Fibroblast of skin of left quadriceps (primary cell): ENCODE measurements around the gene ARHGAP32.
A peak's percentile ranks its signal among the peaks of the same experiment; 100 is the strongest.

Experiments
- DNase-seq, 2 experiments: peaks; one replicate each; pipeline ENCODE4 v3.0.0-alpha.2; 2013; ENCODE audit warnings: low read depth in 2 of 2

The ARHGAP32 gene

GRCh38 chr11:129192150-129192549 lies at the start of gene ARHGAP32:
TSS of gene ARHGAP32 (minus strand) at chr11:129192325. CDS start at chr11:129192198, 127 bp downstream.
- no peak for DNase-seq

DNA sequence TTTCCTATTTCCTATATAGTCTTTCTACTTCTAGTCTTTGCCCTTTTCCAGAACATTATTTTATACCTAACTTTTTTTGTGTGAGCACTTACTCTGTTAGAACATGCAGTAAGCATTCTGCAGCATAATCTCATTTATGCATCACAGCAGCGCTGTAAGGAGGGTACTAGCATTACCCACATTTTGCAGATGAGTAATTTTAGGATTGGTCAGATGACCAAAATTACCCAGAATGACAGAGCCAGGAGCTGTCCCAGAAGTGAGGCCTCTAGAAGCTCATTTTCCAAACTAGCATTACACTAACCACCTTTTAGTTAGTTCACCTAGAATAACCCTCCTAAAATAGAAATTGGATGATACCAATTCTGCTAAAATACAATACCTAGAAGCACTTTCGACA lies 47.1 kb upstream of the ARHGAP32 start:
- no peak for DNase-seq

DNA sequence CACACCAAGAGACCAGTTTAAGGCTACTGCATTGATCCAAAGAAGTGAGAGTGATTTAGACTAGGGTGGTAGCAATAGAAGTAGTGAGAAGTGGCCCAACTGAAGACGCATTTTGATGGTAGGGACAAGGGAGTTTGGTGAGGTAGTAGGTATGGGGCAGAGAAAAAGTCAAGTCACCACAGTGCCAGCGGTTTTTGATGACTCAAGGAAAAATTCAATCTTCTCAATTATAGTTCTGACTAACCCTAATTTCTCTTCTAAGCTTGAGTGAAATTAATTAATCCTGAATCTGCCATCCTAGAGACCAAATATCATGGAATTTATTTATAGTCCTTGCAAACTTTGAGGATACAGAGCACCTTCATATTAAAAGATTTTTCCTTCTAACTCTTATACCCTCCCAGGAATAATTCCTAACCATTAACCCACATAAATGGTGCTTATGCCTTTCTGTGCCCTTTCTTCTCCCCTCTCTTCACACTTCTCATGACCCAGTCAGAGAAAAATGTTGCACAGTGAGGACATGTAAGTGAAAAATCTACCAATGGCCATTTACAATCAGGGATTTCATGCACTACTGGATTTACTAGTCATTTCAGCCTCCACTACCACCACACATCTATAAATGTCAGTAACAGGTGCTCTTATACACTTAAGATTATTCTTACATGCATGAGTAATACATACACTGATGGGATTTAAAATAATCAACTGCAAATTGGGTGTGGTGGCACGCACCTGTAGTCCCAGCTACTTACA lies 45.9 kb upstream of the ARHGAP32 start:
- DNase-seq: no peak

GRCh38 chr11:129237456-129237855 lies 45.3 kb upstream of the ARHGAP32 start:
- no peak for DNase-seq

GRCh38 chr11:129236850-129237249 lies 44.7 kb upstream of the ARHGAP32 start:
- no peak for DNase-seq

GRCh38 chr11:129234978-129235377 lies 42.9 kb upstream of the ARHGAP32 start:
- no peak for DNase-seq

GRCh38 chr11:129230006-129230405 lies 37.9 kb upstream of the ARHGAP32 start:
- DNase-seq: no peak

GRCh38 chr11:129226207-129226798 lies 34.2 kb upstream of the ARHGAP32 start:
- no peak for DNase-seq

DNA sequence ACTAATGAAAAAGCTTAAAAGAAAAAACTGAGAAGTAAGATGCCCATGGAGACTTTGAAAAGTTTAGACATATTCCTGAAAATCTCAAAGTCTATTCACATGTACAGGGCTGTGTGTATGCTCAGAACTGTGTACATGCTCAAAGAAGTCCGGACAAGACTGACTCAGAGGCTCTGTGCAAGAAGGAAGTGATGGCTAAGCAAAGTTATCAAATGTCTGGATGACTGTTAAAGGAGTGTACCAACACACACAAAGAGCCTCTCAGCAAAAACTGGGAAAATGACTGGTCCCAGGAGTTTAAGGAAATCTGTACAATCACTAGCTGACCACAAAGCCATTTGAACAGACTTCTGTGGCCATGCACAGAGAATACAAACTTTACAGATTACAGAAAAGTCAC lies 33.1 kb upstream of the ARHGAP32 start:
- DNase-seq: no peak

DNA sequence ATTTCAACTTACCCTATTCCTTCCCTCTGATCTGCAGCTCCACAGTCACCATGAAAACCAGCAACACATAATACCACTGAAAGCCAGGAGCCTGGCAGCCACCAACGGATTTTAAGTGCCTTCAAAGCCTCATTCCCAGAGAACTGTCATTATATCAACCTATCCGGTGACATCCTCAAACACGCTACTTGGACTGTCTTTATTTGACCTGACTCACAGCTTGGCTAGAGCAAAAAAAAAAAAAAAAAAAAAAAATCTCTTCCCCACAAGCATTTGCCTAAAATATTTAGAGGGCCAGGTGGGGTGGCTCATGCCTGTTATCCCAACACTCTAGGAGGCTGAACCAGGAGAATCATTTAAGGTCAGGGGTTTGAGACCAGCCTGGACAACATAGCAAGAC lies 32.4 kb upstream of the ARHGAP32 start:
- DNase-seq: no peak

DNA sequence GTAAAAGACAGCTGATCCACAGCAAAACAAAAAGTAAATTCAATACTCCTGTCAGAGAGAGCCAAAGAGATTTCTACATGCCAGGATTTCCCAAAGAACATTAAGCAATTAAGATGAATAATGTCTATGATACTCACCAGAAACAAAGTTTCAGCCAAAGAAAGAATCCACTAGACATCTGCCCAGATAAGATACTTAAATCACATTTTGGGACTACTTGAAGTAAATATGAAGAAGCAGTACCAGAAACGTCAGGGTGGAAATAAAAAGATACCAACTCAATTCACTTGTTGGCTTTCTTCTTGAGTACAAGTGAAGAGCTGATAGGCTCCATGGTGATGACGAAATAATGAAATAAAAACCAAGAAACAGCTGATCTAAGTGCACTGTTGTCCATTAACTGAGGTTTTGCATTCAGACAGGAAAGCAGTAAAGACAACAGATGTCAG lies 31.6 kb upstream of the ARHGAP32 start:
- peak in 1 of 2 experiments; percentile 22 for DNase-seq

DNA sequence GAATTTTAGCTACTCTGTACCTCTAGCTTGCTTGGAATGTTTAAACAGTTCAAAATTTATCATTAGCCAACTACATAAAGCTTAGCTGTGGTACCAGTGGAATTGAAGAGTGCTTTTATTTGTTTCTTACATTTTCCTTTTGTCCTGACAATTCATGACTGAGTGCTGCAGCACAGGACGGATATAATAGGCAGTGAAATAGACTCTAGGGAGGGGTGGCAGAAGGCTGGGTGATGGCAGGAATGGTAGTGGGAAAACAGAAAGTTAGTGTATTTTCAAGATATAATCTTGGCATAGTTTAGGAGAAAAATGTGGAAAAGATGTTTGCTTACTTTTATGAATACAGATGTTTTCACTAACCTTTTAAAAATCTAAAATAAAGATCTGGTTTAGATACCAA lies 31.1 kb upstream of the ARHGAP32 start:
- no peak for DNase-seq

- DNase-seq: no peak
Measured at GRCh38 chr11:129222158-129222557, 30.0 kb upstream of the ARHGAP32 start.

GRCh38 chr11:129215506-129216245 lies 23.6 kb upstream of the ARHGAP32 start:
- DNase-seq: no peak

DNA sequence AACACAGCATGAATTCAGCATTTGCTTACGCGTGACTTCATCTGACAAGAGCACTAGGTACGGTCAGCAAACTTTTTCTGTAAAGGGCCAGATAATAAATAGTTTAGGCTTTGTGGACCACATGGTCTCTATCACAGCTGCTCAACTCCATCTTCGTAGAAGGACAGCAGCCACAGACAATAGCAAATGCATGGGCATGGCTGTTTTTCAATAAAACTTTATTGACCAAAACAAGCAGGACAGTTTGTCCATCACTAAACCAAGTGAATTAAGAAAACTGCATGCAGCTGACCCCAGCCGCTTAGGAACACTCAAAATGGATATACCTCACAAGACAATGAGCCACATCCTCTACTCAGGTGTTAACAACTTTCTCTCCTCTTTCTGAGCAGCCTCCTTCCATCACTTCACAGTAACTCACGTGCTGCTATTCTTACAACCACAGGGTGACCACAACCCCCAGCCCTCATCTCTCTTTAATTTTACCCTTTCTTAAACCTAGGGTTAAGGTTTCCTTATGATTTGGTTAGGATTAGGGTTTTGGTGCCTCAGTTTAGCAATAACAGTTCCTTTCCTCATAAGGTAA lies 22.7 kb upstream of the ARHGAP32 start:
- no peak for DNase-seq

DNA sequence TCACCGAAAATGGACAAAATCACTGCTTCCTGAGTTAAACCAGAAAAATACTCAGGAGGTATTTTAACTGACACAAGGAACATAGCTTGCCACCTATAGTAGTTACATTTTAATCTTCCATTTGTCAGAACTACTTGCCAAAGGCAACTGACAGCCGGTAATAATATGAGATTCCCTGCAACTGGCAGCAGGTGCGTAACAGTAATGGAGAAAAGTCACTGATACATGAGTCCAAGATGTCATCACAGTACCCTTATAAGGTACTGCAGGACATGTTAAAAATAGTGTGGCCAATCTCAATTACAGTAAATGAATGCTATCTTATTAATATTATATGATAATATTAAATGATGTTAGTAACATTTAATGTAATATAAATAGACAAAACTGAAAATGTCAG lies 21.1 kb upstream of the ARHGAP32 start:
- DNase-seq: no peak

DNA sequence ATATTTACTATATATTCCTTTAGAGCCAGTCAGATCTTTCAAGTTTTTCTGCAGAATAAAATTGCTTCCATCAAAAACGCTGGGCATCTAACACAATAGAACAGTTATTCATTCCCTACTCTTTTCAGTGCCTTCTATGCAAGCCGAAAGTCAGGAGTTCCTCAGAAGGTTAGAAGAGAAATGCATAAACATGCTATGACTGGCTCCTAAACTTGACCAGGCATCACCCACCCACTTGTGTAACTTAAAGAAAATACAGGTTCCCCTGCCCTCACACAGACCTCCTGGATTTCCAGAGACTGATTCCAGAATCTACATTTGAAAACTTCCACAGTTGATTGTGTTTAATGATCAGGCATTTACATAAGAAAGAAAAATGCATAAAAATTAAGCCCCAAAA lies 19.3 kb upstream of the ARHGAP32 start:
- DNase-seq: no peak

DNA sequence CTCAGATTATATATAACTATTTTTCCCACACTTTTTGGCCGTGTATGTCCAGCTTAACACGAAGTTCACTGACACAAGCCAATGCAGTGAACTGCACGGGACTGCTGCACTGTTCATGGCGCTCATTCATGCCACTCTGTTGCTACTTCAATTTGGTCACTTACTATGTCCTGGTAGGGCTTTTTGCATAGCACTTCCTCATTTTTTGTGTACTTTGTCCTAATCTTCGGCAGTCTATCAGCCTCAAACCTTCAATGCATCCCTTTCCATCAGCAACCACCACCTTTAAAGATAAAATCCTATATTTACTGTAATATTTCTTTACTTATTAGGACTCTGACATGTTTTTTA lies 18.7 kb upstream of the ARHGAP32 start:
- DNase-seq: no peak

DNA sequence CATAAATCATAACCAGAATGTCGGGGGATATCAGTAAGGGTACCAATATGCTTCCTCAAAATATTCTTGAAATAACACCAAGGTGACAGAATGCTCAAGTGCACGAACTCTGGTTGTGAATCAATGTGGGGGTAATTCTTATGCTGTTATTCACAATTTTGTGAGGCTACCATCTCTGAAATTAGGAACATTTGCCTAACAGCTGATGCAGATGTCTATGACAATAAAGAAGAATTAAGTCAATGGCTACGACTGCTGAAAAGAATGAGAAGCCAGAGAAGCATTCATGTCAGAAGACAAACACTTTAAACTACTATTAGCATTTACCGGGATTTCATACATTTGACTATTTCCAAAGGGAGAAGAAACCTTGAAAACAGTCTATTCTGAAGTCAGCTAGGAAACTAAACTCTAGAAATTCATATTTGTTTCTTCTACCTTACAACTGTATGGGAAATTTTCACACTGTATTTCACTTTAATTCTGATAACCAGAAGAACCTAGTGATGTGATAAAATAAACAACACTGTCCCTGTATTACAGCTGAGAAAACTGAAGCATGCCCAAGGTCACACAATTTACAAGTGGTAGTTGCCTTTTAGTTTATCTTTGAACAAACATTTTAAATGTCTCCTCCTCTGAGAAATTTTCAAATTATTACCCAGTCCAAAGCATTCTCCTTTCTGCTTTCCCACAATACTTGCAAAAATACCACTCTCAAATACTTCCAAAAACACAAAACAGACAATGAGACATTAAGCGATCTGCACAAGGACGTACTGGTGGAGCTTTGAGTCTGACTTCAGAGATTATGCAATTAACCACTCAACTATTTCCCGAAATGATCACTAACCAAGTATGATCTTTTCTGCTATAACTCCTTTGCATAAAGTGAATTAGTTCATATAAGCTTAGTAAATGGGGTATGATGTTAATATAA lies 18.0 kb upstream of the ARHGAP32 start:
- no peak for DNase-seq

DNA sequence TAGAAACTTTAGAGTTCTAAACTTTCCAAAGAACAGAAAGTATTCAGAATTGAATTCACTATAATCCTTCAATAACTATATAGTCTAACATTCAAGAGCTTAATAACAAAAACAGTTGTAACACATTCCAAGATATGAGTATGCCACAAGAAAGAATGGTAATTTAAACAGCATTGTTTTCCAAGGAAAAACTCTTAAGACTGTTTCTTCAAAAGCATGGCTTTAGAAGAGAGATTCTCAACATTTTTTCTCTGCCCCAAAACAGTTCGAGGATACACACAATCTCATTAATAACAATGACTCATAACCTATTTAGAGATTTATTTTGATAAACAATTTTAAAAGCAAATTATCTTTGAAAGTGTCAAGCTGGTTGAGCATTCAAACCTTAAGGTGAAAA lies 16.7 kb upstream of the ARHGAP32 start:
- no peak for DNase-seq

DNA sequence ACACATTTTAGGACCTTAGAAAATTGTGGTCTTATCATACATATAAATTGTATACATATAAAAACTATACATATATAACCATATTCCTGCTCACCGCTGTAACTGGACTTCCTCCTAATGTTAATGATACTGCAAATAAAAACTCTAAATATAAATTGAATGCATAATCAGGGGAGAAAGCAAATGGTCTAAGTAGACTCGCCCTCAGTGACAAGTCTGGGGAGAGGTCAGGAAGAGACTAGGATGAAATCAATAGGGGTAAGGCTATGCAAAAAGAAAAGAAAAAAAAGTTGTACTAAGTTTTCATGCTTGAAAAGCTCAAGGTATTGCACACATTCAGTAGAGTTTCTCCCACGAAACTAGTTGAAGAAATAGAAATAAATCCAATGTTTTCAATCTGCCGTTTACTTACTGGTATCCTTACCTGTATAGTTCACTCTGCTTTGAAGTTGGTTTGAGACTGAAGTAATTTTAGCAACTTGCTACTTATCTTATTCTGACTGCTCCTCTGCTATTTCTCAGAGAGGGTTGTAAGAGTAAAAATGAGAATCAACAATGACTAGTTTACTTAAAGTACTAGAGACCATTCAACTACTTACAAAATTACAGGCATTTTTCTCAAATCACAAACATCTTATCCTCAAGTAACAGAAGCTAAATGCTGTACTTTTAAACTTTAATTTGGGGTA lies 12.2 kb upstream of the ARHGAP32 start:
- DNase-seq: no peak
